GM21825 (cell line): Measurements from ENCODE around the gene RAD51B.
"Not testable (repeated sequence)": the region's sequence is repeated elsewhere in the genome, so short reads cannot be mapped to it uniquely, and the experiment has no call there.

Experiments used
- ATAC-seq: cut with Tn5 transposase; IDR thresholded peaks from one replicate; pipeline ENCODE4 v1.9.1; 2021; ENCODE audit warnings: mild to moderate bottlenecking, moderate library complexity; ENCODE audit not compliant: unreplicated experiment

The RAD51B gene

DNA sequence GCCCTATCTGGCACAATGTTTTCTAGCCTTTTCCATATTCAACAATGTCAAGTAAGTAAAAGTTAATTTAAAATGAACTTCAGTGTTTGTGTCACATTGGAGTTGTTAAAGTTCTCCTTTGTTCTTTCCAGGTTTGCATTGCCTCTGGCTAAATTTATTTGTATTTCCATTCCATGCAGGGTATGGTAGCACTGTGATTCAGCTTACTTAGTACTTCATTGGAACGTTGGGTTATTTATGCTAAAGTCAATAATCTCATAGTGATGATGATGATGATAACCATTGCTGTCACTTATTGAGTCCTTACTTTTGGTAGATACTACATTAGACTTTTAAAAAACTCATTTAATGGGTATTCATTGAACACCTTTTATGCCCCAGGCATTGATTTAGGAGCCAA is 286.9 kb downstream of the RAD51B start:
- no peak for ATAC-seq

DNA sequence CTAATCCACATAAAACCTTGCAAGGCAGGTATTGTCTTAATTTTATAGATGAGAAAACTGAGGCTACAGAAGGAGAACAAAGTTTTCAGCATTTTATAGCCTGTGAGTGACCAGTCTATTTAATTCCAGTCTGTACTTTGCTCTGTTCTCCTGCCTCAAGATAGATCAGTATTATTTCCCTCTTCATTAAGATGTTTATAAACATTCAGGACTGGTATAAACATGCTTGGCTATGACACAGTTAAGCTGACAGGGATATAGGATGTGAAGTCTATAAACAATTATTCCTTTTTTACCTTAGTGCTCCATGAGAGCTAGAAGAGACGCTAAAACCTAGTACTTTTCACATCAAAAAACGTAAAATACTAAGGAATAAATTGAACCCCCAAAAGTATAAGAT is 287.3 kb downstream of the RAD51B start:
- ATAC-seq: no peak

DNA sequence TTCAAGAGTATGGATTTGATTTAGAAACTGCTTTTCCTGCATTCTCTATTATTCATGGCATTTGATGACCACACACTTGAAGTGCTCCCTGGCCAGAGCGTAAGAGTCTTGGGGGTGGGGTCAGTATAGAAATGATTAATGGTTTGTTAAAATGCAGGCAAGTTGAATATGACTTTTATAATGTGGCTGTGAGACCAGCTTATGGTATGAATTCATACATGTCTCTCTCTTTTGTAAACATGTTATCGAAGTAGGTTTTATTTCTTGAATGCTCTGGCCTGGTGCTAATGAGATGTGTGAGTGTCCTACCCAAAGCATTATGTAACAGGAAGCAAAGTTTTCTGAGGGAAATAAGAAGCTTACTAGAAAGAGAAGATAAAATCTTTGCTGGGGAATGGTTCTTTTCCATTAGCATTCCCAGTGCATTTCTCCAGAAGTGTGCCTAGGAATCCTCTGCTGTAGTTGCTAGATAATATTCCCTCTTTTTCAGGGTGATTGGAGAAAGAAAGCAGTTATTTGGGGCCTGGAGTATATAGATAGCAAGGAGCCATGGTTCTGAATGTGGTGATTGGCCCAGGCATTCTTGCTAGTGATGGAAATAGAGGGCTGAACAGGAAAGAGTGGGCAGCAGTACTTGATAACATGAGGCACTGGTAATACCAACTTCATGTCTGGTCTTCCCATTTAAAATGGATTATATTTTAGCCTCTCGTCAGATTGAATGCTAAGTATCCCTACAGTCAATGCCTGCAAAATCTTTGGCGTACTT is 289.7 kb downstream of the RAD51B start:
- ATAC-seq: no peak

DNA sequence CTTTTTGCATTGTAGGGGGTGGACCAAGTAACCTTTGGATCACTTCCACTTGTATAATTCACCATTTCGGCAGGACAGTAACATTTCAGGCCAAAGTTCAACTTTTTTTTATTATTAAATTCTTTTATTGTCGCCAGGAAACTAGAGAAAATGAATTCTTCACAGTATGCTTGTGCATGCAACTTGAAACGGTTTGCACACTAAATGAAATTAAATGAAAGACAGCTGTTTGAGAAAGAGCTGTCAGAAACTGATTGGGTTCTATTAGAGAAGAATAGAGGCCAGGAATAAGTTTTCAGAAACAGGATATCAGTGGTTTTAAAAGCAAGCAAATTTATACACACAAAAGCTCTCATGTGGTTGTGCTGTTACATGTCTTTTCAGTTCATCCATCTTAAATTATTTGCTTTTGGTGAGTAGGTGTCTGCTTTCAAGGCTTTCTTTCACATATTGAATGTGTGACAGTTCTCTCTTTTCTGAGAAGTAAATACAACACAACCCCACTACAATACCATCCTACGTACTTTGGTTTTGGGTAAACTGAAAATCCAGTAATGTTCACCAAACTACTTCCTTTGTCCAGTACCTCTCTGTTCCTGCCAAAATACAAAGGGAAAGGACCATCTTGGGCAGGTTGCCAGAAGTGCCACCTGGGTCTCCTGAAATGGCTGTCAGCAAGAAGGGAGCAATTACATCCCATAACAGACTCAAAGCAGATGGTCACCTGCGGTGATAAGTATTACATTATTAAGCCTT is 291.7 kb downstream of the RAD51B start:
- no peak for ATAC-seq

DNA sequence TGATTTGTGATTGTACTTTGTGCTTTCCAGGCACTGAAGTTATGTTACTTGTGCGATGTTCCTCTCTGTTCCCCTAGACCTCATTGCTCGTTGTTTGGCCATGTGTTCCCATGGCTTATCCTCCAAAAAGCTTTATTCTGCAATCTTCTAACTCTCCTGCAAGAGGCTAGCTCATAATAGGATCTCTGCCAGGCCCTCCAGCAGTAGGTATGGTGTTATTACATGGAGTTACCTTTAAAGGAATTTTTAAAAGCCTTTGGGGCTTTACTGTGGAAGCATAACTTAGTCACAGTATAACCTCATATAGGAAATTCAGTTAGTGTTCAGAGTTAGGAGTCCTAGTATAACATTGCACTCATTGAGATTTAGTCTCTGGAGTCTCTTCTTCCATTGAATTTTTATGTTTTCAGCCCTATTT is 292.3 kb downstream of the RAD51B start:
- ATAC-seq: no peak

DNA sequence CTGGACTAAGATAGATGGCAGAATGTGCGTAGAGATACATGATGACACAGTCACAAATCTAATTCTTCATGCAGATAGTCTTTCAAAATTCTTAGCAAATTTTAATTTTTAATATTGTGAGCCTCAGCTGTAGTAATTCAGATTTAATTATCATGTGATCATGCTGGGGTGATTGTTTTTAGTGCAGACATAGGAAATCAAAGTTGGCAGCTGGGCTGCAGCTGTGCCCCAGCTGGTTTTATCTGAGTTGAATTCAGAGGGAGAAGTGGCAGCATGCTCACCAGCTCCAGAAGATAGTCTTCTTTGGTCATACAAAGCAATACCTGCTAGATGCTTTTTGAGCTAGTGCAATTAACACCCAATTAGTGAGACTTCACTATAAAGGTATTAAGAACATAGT is 292.9 kb downstream of the RAD51B start:
- ATAC-seq: no peak

DNA sequence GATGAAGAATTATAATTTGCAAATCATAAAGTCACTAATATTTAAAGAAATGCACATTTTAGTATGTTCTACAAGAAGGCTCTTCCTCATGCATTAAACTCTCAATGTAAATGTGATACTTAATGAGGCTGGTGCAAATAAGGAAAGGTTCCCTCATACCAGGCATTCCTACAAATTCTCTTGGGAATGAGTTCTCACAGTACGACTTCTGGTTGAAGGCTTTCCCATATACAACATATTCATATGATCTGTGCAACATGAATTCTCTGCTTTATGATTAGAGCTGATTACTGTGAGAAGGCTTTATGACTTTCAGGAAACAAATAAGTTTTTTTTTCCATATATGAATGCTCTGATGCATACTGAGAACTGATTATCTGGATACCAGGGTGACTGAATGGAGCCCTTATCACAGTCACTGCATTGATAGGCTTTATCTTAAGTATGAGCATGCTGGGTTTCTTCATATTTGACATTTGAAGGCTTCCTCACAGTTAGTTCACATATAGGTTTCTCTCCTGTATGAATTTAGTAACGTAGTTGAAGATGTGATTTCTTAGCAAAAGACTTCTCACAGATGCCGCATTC is 293.9 kb downstream of the RAD51B start:
- no peak for ATAC-seq

DNA sequence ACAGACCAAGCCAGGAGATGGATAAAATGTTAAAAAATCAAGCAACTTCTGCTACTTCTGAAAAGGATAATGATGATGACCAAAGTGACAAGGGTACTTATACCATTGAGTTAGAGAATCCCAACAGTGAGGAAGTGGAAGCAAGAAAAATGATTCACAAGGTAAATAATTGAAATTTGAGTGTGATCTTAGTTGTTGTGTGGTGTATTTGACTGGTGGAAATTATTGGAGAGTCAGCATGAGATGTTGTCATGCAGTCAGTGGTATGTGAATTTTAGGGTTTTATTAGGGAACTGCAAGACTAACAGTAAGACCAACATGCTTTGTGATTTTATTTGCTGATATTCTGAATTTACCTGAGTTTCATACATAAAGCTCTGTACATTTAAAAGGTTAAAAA is 296.4 kb downstream of the RAD51B start:
- not testable (repeated sequence) for ATAC-seq

DNA sequence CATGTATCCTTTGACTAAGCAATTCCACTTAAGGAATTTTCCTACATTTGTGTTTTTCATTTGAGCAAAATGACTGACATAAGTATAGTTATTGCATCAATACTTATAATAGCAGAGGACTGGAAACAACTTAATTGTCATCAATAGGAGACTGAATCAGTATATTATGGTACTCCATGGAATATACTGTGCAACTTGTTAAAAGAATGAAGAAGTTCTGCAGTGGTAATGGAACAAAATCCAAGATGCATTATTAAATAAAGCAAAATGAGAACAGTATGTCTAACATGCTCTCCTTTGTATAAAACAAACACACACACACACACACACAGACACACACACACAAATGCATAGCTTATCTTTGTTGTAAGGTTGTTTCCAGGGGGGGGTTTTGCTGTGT is 303.1 kb downstream of the RAD51B start:
- ATAC-seq: no peak

DNA sequence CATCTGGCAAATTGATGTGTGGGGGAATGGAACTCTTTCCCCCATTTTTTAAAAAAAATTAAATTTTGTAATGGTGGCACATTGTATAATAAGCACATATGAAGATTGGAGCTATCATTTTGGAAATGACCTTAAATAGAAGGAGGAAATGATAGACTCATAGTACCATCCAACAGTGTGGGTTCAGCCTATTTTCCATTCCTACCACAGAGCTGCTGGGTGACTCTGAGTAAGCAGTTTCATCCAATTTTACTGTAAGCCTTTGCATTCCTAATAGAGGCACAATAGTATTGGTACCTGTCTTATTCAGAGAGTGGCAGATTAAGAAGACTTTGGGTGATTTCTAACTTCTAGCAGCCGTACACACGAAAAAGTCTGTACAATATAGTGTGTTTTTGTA is 304.5 kb downstream of the RAD51B start:
- ATAC-seq: no peak

DNA sequence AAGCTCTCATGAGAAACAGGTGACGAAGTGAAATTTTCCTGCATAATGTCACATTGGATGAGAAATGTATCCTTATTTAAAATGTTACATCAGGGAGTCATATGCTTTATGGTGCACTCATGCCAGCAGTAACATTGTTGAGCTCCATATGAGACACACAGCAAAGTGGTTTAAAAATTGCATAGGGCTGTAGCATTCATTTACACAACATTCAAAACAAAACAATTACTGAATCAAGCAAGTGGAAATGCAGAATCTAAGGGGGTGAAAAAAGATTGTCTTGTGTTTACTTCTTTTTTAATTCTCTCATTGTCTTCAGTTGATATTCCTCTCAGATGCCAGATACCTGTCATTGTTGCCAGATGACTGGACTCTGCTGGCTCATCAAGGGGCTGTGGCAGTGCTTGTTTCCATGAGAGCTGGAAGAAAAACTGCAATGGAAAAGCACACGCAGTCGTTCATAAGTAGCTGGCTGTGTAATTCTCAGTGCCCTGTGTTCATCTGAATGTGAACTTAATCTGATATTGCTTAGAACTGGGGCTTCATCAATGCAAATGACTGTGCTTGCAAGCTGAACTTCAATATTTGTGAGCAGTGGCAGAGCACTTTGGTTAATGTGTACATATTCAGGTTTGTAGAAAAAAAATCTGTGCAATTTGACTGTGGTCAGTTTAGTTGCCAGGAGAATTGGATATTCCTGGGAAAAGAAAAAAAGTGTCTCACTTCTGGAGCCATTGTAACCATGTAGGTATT is 305.6 kb downstream of the RAD51B start:
- ATAC-seq: no peak

DNA sequence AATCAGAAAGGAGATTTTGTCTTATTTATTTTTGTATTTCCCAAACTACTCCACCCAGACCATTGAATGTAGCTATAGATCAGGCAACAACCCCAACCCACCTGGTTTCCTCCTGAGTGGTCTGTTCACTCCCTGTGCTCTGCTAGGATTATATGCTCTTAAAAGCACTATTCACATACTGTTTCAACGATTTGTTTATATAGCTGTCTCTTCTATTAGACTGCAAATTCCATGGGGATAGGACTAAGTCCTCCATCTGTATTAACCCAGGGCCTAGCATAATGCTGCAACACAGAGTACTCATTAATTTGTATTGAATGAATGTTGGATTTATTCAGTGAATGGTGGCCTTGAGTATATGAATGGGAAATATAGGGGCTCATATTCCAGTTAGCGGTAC is 307.6 kb downstream of the RAD51B start:
- no peak for ATAC-seq

DNA sequence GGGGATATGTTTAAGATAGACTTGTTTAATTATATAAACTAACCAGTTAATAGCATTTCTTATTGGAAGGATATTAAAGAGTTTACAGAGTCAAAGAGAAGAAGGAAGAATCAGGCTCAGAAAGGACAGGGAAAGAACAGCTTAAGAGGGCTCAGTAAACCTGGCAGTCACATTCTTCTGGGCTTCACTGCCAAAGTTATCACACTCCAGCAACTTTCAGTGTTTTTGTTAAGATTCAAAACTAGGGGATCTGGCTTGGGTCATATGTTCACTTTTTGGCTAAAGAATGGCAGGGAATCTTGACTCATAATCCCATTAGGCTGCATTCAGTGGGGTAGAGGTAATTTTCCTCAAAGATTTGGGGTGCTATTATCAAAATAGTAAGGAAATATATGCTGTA is 312.3 kb downstream of the RAD51B start:
- no peak for ATAC-seq

DNA sequence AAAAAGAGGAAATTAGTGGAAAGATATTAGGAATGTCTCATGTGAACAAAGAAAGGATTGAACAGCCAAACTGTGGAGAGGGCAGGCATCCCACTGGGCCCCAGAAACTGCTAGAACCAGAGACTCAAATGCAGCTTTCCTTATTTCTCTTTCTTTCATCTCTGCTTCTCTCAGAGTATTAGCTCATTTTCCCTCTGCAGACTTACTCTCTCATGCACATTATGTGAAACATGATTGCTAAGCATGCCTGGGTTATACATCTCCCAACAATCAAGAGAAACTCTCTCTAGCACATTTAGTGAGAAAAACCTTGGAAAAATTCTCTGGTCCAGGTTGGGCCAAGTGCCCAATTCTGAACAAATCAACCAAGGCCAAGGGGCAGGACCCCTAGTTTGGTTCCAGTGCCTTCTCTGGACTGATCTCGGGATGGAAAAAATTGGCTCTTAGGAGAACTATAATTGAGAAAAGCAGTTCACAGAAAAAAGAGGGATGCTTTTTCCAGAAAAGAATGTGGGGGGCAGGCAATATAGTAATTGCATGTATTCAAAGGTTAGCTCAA is 313.1 kb downstream of the RAD51B start:
- ATAC-seq: no peak

DNA sequence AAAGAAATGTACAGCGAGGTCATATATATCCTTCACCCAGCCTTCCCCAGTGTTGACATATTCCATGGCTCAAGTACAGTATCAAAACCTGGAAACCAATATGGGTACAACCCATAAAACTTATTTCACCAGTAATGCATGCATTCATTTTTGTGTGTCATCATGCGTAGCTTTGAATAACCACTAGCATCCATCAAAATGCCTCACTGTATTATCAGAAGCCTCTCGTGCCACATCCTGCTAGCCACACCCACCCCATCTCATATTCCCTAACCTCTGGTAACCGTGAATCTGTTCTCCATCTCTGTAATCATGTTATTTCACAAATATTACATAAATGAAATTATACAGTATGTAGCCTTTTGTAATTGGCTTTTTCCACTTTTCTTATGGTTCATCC is 314.3 kb downstream of the RAD51B start:
- ATAC-seq: no peak

DNA sequence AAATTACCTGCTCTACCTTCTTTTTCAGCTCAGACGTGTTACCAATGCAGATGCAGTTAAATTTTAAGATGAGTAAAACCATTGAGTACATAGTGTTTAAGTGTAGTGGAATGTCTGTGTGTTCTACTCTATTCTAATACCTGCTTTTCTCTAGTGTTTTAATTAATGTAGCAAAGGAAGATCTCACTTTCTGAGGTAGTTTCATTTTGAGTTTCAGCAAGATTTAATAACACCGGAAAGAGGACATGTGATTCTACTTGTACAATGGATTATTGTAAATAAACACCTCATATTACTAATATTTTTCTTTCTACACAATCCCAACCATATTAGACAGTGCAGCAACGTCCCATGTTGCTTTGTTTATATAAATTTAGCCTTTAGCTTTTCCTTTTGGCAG is 315.4 kb downstream of the RAD51B start:
- ATAC-seq: no peak

DNA sequence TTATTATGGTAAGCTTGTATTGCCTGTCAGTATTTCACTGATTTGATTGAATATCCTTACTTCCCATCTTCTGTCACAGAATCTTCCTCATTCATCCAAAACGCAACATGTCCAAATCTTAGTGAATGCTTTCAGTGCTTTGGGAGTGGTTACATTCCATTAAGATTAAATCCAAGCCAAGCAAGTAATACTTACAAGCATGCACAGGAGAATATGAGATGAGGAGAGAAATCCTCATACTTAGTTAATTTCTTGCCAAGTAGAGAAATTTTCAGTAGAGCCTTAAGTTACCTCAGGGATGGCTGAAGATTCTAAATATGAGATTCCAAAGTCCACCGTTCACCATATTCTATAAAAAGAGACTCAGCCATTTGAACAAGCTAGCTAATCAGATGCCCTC is 316.0 kb downstream of the RAD51B start:
- ATAC-seq: no peak

DNA sequence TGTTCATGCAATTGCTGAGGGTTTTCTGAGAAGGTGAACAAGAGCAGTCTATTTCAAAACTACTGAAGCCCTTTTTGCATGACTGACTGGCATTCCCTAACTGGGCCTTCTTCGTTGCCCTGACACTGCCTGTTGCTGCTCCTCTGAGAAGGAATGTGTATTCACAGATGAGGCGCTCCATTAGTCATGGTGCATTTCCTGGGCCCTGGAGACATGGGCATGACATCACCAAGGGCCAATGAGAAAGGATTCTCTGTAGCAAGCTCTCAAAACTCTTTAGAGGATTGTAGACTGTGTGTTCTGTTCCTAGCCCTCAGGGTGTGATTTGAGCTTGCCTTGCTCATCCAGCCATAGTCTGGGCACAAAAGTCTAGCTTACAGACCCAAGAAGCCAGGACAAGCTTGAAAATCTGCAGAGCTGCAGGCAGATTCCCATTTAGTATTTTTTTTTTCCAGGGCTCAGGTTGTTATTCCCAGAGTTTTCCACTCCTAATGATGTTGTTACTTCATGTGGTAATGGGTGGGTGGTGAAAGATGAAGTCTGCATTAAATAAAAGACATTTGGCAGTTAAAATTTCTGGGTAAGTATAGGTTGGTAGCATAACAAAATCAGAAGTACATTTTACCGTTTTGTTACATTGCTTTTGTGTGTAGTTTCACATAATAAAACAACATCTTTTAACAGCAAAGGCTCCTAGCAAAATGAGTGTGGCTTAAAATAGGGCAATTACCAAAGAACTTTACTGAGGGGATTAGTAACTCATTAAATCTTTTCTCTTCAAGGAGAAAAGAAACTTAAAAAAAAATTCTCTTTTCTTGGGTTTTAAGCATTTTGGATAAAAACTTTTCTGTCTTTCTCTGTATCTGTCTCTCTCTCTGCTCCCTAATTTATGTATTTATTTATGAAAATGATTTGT is 318.4 kb downstream of the RAD51B start:
- ATAC-seq: no peak

DNA sequence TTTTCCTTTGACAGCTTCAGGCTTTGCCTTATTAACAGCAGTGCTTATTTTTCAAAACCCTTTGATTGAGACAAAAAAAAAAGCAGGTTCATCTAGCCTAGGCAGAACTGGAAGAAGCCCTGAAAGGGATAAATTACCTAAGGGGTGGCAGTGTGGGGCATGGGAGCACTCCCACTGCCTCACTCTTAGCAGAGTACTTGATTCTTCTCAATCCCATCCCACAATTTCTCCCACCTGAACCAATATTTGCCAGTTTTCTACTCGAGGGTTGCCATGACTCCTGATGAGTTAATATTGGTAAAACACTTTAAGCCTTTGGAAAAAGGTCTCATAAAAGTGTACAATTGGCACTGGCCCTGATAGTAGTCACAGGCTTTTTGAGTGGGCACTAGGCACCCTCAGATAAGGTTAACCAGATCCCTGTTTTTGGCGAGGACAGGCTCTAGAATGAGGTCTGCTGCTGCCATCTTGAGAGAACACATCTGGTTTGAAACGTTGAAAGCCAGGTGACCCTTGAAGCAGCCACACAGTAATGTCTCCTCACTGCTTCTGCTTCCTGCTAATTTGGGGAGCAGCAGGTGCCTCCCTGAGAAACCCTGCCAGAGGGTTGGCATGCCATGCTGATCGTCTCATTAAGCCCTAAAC is 320.0 kb downstream of the RAD51B start:
- ATAC-seq: no peak
